NOMO-1 treated with dmso at 0.1 percent for 144 hours (cell line): ENCODE data around the gene NLGN4Y.

ENCODE experiments used
- DNase-seq: peaks from one replicate; lab custom pipeline; 2025; ENCODE audit not compliant: unreplicated experiment; lab: John Stamatoyannopoulos, UW

NLGN4Y gene

GRCh38 chrY:14644157-14644952, 120.0 kb downstream of the NLGN4Y start:
- no peak for DNase-seq

GRCh38 chrY:14679181-14679580, 154.9 kb downstream of the NLGN4Y start:
- DNase-seq, result no peak

GRCh38 chrY:14694543-14694942, 170.2 kb downstream of the NLGN4Y start:
- no peak for DNase-seq

GRCh38 chrY:14708158-14708557, 183.8 kb downstream of the NLGN4Y start:
- DNase-seq, result no peak

- DNase-seq, result no peak
Observed at GRCh38 chrY:14741596-14741995, 217.3 kb downstream of the NLGN4Y start.

- DNase-seq, result no peak
Observed at GRCh38 chrY:14748329-14748728, 224.0 kb downstream of the NLGN4Y start.

- no peak for DNase-seq
Observed at GRCh38 chrY:14755571-14755970, 231.2 kb downstream of the NLGN4Y start.

GRCh38 chrY:14762903-14763302, 238.6 kb downstream of the NLGN4Y start:
- no peak for DNase-seq

- no peak for DNase-seq
Observed at GRCh38 chrY:14763600-14763999, 239.3 kb downstream of the NLGN4Y start.

GRCh38 chrY:14778208-14778607, 253.9 kb downstream of the NLGN4Y start:
- DNase-seq, result no peak

- no peak for DNase-seq
Observed at GRCh38 chrY:14793104-14793503, 268.8 kb downstream of the NLGN4Y start.

GRCh38 chrY:14793674-14794073, 269.3 kb downstream of the NLGN4Y start:
- DNase-seq, result no peak

- no peak for DNase-seq
Observed at GRCh38 chrY:14798010-14798409, 273.7 kb downstream of the NLGN4Y start.

- DNase-seq, result no peak
Observed at GRCh38 chrY:14801096-14801495, 276.8 kb downstream of the NLGN4Y start.

- DNase-seq, result no peak
Observed at GRCh38 chrY:14802125-14802524, 277.8 kb downstream of the NLGN4Y start.

GRCh38 chrY:14804041-14804440, 279.7 kb downstream of the NLGN4Y start:
- DNase-seq, result no peak

- DNase-seq, result no peak
Observed at GRCh38 chrY:14818452-14818851, 294.1 kb downstream of the NLGN4Y start.

- no peak for DNase-seq
Observed at GRCh38 chrY:14822201-14822600, 297.9 kb downstream of the NLGN4Y start.

- DNase-seq, result no peak
Observed at GRCh38 chrY:14822906-14823305, 298.6 kb downstream of the NLGN4Y start.

GRCh38 chrY:14824583-14824982, 300.3 kb downstream of the NLGN4Y start:
- DNase-seq, result no peak

GRCh38 chrY:14825728-14826127, 301.4 kb downstream of the NLGN4Y start:
- no peak for DNase-seq

- DNase-seq, result no peak
Observed at GRCh38 chrY:14828531-14828930, 304.2 kb downstream of the NLGN4Y start.

- no peak for DNase-seq
Observed at GRCh38 chrY:14829366-14829885, 305.1 kb downstream of the NLGN4Y start.
